Upper lobe of left lung (tissue), 4 donors: ENCODE data around the gene GRB14.
"Not testable (repeated sequence)": the region's sequence is repeated elsewhere in the genome, so short reads cannot be mapped to it uniquely, and the experiment has no call there.

ENCODE experiments used
- CTCF ChIP-seq, 6 experiments: fragments of 450-650 bp in 4 of 6; fragments of 200-600 bp in 2 of 6; sonication (generic) in 2 of 6; IDR thresholded peaks; one replicate each; pipeline ENCODE4 v1.5.1; 2016 to 2019; ENCODE audit warnings: antibody characterized with exemption in 6 of 6
- EP300 ChIP-seq, 4 donors: sonication (generic); formaldehyde crosslinking; IDR thresholded peaks; one replicate each; pipeline ENCODE4 v1.5.1; 2017; ENCODE audit warnings: antibody characterized with exemption in 4 of 4, control low read depth in 2 of 4
- POLR2A ChIP-seq, 4 donors: fragments of 450-650 bp; IDR thresholded peaks; one replicate each; pipeline ENCODE4 v1.5.1; 2016 to 2017; ENCODE audit warnings: antibody characterized with exemption in 4 of 4, mild to moderate bottlenecking in 2 of 4
- POLR2AphosphoS5 ChIP-seq, 2 donors: sonication (generic); formaldehyde crosslinking; IDR thresholded peaks; one replicate each; pipeline ENCODE4 v1.5.1; 2017; ENCODE audit warnings: antibody characterized with exemption in 2 of 2

- not testable (repeated sequence) for TF ChIP-seq CTCF, POLR2AphosphoS5, EP300, POLR2A (IDR thresholded peaks at IDR 0.05)
Measured at GRCh38 chr2:164465047-164465446, 156.2 kb downstream of the GRB14 start.
